Endometrial microvascular endothelial cells (primary cell): ENCODE measurements around the gene ADD2. TPM values are rescaled to one million over a fixed set of nuclear protein-coding genes. Genes with fewer than 3 reads are reported as not detected.

Experiments used
- in situ Hi-C: cut with HindIII; loops from 2 replicates; pipeline ENCODE4 v1.10.0; 2017; ENCODE audit warnings: low sequenced_read_pairs, low pct_unique_long_range_greater_than_20kb; ENCODE audit errors: inconsistent ontology term
- total RNA-seq: library from RNA; depleted of rRNA; stranded (reverse); fragments of >200 nt; gene quantifications from one replicate; pipeline ENCODE4 v1.2.3, GENCODE V29; 2015; ENCODE audit errors: inconsistent ontology term

ADD2 gene
- total RNA-seq, 1 donor from 2014 or later: 0.74 TPM

DNA sequence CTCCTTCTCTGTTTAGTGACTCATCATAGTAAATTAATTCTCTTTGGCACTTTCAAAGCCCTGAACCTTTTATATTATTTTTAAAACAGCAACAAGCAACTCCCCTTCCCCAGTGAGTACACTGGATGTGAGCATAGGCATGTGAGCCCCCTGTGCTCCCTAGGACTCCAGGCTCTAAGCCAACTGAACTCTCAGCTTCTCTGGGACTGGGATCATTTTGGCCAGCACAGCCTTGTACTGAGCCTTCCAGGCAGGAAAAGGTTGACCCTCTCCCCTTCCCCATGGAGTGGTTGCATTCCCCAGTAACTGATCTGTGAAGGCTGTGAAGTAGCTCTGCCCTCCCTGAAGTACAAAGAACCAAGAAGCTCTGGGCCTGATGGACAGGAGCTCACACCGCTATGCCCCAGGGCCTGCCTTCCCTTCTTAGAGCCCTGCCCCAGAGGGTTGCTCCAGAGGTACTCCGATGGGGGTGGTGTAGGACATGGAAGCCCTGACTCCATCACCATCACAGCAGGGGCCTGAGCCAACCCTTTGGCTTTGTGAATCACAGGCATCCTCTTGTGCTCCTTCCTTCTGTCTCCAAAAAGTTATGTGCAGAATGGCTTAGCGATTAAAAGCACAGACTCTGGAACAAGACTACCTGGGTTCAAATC lies 57.8 kb downstream of the ADD2 start:
- in situ Hi-C loops: no loop called here

DNA sequence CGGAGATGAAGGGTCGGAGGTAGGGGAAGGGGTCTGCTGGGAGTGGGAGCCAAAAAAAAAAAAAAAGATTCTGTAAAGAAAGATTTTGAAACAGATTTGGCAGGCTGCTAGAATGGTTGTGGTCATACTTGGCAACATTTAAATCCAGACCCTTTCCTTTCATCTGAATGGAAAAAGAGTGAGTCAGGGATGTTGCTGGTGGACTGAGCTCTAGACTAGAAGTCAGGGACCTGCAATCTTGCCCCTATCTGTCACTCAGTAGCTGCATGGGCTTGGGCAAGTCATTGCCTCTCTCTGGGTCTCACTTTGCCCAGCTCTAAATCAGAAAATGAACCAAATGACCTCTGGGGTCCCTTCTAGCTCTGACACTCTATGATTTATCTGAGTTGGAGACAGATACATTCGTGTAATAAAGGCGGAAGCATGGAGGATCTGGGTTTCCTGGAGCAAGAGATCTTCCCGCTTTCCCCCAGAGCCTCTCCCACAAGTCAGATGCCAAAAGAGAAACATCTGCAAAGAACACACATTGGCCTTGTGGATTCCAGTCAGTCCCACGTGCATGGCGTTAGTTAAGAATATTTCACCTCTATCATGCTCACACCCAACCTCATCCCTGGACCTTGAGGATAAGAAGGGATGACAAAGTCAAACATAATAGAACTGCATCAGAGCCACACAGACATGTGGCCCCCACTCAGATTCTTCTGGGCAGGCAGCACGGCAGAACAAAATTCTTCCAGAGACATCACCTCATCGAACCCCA lies 58.5 kb downstream of the ADD2 start:
- in situ Hi-C loops: no loop called here

DNA sequence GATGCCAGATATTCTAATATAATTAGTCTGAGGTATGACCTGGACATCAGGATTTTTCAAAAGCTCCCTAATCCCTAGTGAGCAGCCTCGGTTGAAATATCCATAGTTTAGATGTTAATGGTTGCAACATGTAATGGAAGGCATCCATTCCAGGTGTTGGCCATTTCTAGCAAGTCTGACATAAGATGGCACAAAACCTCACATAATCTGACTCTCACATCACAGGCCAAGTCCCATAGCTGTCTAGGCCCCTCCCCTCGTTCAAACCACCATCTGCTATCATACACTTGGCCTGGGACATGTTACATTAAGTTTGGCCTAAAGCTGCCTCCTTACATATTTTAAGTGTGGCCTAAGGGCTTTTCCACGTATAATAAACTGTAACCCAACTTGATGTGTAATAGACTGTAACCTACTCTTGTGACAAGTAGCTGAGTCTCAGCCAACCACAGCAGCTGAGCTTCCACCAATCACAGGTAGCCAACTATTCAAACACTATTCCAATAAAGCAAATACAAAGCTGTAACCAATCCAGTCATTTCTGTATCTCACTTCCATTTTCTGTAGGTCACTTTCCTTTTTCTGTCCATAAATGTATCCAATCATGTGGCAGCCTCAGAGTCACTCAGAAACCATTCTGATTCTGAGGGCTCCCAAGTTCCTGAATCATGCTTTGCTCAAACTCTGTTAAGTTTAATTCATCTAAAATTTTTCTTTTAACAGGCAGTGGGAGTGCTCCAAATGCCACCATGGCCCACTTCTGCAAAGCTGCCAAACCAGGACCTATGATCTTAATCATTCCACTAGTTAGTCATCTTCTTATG lies 59.4 kb downstream of the ADD2 start:
- in situ Hi-C loops: no loop called here

DNA sequence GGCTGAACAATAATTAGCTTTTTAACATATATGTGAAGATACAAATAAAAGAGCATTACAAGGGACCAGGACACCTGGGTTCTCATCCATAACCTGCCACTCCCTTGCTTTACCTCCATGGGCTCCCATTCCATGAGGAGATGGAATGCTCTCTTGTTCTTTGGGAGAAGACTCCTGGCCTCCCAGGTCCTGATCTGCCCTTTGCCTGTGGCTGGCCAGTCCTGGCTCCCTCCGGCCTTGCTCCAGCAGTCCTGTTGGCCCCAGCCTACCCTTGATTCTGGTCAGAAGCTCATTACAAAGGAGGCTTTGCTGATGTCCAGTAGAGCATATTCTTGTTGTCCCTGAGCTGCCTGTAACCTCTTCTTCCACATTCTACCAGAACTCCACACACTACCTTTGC lies 60.3 kb downstream of the ADD2 start:
- in situ Hi-C loops: no loop called here

DNA sequence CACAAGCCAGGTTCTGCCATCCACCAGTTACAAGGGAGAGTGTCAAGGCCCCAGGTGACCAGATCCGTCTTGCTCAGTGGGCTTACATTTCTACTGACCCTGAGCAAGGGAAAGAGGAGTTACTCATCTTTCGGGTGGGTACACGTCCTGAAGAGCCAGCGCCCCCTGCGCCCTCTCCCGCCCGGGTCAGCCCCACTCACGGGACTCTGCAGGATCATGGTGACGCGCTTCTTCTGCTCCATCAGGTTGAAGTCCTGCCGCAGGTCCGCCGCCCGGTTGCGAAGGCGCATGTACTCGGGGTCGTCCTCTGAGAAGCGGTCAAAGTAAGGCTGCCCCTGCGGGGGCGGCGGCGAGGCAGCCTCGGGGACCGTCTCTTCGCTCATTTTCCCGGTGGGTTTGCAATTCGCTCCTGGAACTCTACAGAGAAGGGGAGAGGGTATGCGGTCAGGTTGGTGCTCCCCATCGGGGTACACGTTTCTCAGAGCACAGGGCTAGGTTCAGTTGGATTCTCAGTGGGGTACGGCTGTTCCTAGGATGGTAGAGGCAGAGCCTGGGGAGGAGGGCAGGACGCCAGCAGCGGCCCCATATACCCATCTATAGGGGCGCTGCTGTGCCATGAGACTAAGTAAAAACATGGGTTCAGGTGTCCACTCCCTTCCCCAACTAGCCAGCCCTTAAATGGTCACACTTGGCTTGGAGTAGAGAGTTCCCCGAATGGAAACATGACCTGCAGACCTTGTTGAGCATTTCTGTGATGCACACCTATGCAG lies 61.8 kb downstream of the ADD2 start:
- in situ Hi-C loops: no loop called here

DNA sequence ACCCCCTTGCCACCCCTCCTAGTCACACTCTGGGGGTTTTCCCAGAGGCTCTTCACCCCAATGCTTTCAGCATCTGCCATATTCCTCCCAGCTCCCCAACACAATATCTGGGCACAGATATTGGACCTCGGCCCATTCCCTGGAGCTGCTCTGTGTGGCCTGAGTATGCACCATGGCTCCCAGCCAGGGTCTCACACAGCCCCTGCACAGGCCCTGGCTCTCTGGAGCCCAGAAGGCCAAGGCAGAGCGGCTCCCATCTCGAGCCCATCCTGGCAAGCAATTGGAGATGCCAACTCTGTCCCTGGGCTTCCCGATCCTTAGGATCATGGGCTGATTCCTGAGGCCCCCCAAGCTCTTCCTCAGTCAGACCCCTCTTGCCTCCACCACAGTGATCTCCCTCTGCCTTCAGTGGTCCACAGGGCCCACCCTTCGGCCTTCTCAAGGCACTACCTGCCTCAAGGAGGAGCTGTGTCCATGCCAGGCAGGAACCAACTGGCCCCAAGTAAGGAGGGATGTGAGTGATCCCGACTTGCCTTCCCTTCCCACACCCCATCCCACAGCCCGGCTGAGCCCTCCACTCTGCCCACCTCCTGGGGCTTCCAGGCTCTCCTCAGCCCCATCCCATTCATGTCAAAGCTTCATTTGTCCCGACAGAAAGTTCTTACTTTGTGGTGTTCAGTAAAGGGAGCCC lies 62.7 kb downstream of the ADD2 start:
- in situ Hi-C loops: no loop called here

DNA sequence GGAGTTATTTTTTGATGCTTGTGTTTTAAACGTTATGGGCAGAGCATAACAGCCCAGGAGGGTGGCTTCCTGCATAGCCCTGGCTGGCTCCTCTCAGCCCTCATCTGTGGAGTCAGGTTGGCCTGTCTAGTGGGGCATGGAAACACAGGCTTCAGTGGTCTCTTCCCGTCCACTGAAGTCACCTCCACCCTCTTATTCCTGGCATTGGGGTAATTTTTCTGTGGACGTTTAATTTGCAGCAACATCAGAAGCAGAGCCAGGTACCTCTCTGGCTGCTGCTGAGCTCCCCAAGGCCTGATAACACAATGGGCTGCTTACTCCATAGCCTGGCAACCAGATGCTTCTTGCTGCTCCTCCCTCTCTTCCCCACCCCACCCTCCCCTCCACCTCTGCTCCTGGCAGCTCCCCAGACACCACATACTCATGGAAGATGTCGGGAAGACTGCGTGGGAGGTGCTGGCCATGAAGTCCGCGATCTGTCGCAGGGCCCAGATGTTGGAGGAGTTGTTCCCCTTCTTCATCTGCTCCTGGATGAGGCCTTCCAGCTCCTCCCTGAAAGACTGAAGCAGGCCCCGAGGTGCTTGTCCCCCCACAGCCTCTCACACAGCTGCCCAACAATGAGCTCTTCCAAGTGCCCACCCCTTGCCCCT lies 64.0 kb downstream of the ADD2 start:
- in situ Hi-C loops: no loop called here

DNA sequence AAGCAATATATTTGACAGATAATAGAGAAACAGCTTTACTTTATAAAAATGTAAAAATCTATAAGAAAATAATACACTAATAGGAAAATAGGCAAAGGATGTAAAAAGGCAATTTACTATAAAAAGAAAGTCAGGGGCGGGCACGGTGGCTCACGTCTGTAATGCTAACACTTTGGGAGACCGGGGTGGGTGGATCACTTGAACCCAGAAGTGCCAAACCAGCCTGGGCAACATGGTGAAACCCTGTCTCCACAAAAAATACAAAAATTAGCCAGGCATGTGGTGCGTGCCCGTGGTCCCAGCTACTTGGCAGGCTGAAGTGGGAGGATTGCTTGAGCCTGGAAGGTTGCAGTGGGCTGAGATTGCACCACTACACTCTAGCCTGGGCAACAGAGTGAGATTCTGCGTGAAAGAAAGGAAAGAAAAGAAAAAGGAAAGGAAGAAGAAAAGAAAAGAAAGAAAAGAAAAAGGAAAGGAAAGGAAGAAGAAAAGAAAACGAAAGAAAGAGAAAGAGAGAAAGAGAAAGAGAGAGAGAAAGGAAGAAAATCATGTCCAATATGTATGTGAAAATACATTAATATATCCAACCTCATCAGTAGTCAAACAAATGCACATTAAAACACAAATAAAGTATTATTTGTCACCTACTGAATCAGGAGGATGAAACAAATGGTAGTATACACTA lies 65.1 kb downstream of the ADD2 start:
- in situ Hi-C loops: no loop called here

DNA sequence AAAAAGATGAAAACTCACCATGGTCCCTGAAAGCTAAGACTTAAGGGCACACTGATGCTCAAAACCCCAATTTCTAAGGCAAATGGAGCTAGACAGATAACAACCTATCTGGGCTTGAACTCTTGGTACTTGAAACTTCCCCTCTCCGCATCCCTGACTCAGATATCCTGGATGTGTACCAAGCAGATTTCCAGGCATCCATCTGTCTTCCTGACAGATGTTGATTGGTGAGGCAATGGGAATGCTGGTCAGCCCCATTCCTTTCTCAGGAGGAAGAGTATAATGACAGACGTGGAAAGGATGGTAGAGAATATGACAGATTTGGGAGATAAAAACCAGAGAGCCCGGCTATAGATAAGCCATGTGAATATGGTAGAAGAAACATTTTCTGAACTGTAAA lies 69.2 kb downstream of the ADD2 start:
- in situ Hi-C loops: no loop called here

DNA sequence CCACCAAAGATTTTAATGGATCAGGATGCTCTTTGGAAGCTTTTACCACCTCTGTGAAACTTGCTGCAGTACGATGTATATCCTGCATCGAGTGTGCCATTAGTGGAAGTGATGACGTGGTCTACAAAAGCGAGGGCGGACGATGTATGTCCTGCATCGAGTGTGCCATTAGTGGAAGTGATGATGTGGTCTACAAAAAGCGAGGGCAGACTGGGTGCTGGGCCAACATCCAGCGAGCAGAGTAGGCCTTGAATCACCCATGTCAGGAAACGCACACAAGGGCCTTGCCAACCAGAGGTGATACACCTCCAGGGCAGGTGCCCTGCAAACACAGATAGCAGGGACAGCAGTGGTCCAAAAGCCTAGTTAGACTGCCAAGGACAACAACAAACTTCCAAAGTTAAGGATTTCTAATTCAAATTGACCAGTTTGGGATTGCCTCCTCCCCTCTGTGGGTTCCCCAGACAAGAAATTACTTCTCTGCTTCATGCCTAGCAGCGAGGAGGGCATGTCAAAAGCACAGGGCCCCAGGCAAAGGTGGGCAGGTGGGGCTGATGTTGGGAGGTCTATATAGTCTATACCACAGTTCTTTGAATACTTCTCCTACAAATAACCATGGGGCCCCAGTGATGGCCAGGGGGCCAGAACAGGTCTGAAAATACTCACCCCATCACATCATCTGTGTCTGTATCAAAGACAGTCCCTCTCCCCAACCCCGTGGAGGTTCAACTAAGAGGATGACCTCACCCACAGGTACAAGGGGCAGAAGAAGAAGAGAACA lies 70.2 kb downstream of the ADD2 start:
- in situ Hi-C loops: no loop called here

DNA sequence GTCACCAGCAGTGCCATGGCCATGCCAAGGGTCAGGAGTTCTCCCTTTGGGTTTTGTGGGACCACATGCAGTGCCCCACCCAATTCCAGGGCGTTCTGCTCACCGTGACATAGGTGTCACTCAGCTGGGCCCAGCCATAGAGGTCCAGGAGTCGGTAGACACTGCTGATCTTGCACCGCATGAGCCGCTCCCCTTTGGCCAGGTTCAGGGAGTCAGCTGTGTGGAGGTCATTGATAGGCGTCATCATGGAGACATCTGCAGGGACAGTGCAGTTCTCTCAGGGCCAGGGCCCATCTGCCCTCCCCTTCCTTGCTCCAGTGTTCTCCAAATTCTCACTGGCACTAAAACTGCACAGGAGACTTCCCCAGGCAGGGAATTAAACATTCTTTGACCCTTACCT lies 71.9 kb downstream of the ADD2 start:
- in situ Hi-C loops: no loop called here

DNA sequence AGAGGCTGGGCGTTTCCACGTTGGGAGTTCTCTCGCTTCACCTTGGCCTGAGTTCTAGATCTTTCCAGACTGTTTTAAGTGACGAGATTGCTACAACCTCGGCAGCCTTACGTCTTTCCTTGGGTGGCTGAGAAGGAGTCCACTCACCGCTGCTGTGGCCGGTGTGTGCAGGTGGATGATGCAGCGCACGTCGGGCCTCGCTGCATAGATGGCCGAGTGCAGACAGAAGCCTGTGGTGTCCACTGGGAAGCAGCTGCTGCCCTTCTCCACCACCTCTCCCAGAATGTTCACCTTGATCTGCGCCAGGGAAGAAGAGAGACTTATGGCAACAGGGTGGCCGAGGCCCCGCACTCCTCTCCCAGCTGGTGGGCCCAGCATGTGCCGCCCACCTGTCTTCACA lies 75.7 kb downstream of the ADD2 start:
- in situ Hi-C loops: no loop called here

DNA sequence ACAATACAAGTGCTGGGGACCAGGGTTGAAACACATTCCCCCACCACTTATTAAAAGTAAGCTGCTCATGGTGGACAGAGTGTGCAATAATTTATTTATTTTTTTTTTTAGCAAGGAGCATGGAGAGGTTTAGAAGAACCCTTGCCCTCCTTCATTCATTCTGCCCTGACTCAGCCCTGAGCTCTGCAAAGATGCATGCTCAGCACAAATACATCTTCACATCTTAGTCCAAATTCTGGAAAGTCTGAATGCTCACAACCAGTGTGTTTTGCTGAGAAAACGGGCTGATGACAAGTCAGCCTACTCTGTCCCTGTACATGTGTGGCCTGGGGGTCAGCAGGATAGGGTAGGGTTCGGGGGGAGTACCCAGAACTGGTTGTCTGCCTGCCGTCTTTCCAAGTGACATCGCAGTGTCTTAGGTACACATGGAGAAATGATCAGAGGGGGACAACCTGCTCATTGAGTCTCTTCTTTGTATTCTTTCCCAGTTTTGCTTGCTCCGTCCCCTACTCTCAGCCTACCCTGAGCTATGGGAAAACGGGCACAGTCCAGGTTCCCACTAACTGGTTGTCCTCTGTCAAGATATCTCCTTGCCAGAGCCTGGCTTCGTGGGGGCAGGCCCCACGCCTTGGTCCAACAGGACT lies 76.4 kb downstream of the ADD2 start:
- in situ Hi-C loops: no loop called here

DNA sequence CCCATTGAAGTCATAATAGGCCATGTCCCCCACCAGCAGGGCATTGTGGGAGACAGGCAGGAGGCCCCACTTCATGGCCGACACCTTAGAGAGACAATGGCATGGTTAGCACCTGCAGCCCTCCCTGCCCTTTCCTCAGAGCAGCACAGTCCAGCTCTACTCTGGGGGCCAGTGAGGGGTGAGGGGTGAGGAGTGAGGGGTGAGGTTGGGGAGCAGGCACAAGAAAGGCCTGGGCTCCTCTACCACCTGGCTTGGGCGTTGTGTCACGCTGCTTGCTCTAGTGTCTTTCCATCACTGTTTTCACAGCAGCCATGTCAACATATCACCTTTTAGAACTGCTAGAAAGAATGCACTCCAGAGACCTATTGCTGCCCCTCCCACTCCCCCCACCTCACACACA lies 77.2 kb downstream of the ADD2 start:
- in situ Hi-C loops: no loop called here

DNA sequence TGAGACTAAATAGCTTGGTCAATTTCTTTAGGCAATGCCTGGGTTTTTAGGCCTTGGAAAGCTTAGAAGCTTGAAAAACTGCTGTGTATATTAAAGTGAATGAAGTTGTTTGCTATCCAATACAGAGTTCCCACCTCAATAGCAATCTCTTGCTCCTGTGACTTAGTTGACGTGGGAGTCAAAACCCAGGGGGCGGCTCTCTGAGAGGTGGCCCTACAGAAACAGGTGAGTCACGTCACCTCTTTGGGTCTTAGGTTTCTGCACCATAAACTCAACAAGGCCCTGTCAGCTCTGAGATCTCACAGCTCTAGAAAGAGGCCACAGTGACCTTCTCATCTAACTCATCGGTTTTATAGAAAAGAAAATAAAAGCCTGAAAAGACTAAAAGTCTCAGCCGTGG lies 79.6 kb downstream of the ADD2 start:
- in situ Hi-C loops: no loop called here

DNA sequence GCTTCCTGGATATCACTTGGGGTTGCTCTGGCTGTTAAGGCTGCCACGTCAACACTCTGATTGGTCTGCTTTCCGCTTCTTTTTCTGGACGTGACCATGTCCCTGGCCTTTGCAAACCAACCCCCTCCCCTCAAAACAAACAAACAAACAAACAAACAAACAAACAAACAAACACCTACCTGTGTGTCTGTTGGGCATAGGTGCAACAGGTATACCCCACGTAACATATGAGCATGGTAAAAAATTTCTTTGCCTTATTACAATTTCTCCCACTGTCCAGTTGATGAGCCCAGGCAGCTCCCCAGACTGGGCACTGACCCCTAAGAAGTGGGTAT lies 80.6 kb downstream of the ADD2 start:
- in situ Hi-C loops: no loop called here
